HG03520 (cell line): Measurements from ENCODE around the gene ALG12.

ENCODE experiments used
- ATAC-seq: cut with Tn5 transposase; IDR thresholded peaks from one replicate; pipeline ENCODE4 v1.9.1; 2021; ENCODE audit warnings: mild to moderate bottlenecking, moderate library complexity; ENCODE audit not compliant: unreplicated experiment

ALG12 gene

DNA sequence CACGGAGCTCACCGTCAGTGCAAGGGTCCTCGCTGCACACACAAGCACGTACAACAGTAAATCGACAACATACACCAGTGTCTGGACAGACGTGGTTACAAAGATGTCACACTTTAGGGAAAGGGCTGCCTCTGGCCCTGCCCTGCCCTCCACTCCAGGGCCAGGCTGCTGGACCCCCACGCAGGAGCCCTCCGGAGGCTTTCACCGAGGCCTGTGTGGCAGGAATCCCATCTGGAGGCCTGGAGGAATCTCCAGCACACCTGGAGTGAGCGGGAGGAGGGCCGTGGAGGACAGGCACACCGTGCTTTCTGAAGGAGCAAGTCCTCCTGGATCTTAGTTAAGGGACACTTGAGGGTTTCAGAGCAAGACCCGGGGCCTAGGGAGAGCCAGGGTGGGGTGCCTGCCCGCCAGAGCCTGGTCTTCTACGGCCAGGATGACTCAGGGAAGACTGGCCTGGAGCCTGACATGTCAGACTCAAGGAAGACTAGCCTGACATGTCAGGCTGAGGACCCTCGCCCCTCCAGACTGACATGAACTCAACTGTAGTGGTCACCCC, 40.2 kb upstream of the ALG12 start:
- ATAC-seq = no peak

DNA sequence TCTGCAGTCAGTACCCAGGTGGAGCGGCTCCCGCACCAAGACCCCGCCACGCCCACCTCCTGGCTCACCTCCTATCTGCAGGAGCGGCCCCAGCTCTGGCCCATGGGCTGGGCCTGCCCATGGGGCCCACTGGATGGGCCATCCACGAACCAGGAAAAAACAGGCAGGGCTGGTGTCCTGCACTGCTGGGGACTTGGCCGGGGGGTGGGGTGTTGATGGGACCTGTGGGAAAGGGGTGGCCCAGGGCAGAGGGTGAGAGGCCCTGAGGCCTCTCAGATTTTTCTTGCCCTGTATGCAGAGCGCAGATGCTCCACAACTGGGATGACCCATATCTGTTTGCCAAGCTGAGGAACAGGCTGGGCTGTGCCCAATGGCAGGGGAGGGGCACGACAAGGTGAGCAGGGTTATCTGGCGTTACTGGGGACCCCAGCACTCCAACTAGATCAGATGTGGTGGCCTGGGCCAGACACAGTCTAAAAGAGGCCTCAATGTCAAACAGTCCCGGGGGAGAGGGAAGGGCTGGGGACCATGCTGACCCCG, 39.7 kb upstream of the ALG12 start:
- ATAC-seq = no peak

DNA sequence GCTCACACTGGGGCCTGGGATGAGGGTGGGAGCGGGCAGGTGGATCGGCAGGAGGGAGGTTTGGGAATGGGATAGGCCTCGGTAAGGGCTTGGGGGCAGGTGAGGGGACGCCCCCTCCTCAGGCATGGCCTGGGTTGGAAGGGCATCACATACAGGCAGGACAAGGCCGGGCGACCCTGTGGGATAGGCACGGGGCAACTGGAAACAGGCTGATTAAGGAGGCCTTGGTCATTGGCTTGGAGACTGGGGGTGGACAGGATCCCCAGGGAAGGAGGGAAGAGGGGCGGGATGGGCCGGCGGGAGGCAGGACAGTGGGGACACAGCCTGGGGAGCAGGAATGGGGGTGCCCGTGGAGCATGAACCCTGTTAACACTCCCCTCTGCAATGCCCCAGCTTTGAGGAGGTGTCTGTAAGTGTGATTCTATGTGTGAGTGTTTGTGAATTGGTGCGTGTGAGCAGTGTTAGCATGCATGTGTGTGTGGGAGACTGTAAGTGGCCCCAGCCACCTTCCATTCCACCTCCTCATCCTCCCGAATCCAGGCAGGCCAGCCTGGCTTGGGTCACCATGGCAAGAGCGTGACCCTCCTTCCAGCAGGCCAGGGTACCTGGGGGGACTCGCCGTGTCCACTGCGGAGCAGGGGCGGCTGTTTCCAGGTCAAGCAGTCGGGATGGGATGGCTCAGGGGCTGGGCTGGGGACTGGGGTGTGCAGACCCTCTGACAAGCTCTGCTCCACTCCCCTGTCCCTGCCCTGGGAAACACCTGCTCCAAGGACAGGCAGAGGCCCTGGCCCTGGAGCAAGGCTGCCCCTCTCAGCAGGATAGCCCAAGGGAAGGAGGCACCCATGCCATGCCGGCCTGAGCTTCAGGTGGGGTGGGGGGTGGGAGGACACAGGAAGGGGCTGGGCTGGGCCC, 38.9 kb upstream of the ALG12 start:
- no peak for ATAC-seq

DNA sequence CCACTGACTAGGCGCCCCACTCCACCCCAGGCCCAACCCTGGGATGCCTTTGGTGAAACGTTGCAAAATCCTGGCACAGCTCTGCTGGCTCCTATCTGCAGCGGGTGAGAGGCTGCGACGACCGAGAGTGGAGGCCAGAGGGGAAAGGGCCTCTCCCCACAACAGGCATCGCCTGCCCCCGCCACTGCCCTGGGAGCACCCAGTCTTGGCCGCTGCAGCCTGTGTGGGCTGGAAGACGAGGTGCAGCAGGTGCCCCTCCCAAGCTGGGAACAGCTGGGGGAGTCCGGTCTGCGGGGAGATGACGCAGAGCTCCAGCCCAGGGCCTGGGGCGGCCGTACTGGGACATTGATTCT, 38.2 kb upstream of the ALG12 start:
- no peak for ATAC-seq

DNA sequence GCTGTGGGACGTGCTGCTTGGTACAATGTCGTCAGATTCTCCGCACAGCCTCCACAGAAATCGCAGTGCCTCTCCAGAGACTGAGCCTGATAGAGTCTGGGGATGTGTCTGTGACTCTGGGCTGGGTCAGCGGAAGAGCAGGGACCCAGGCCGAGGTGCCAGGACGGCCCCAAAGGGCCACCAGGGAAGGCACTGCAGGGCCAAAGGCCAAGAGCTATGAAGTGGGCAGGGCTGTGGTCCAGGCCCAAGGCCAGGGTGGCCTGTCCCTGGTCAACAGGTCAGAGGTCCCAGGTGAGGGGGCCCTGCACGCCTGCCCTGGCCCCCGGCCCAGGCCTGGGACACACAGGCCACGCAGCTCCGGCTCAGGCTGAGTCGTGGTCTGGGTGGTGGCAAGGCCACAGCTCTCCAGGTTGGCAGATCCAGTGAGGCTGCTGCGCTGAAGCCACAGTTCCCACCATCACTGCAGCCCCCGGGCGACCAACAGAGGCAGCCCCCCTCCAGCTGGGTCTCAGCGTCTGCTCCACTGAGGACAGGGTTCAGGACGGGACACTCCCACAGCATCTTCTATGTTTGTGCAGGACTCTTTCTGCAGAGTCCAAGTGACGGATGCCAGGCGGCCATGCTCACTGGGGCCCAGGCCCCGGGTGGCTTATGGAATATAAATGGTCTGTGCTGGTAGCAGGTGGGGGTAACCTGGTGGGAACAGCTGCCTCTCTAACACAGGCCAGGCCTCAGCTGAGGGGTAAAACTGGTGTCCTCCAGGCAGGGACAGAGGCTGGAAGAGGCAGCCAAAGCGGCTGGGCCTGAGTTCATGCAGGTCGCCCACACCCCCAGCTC, 37.6 kb upstream of the ALG12 start:
- ATAC-seq = no peak

DNA sequence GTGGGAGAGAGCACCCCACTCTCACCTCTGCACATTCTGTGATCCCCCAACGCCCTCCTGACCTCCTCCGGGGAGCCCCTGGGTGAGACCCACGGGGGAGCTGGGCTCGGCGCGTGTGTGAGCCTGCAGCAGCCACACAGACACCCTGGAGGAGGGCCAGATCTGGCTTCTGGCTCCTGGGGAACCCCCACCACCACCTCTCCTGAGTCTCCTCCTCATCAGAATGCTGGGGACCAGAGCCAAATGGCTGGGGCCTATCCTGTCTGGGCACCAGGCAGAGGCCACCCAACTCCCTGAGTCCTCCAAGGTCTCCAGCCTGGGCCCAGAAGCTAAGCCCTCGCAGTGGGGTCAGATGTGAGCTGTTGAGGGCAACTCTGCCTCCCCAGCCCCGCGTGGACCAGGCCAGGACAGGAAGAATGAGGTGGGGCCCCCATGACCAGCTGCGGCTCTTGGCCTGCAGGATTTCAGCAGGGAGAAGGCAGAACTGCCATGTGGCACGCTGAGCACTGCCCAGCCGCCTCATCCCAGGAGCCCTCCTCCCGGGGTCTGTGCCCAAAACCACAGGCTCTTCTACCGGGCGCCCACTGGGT, 36.8 kb upstream of the ALG12 start:
- ATAC-seq = no peak

DNA sequence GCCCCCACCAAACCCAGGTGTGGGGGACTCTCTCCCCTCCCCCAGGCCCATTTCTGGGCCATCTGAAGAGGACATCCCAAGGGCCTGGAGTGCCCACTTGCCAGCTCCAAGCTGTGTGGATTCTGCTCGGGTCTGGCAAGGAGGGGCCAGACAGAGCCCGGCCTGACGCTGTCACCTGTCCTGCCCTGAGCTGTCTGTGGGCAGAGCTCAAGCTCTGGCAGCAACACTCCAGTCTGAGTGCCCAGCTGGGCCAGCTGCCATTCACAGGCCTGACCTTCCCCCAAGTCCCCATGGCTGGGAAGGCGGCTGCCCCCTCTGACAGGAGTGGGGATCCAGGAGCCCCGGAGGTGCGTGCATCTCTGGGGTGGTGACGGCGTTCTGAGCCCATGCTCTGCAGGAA, 36.1 kb upstream of the ALG12 start:
- no peak for ATAC-seq

DNA sequence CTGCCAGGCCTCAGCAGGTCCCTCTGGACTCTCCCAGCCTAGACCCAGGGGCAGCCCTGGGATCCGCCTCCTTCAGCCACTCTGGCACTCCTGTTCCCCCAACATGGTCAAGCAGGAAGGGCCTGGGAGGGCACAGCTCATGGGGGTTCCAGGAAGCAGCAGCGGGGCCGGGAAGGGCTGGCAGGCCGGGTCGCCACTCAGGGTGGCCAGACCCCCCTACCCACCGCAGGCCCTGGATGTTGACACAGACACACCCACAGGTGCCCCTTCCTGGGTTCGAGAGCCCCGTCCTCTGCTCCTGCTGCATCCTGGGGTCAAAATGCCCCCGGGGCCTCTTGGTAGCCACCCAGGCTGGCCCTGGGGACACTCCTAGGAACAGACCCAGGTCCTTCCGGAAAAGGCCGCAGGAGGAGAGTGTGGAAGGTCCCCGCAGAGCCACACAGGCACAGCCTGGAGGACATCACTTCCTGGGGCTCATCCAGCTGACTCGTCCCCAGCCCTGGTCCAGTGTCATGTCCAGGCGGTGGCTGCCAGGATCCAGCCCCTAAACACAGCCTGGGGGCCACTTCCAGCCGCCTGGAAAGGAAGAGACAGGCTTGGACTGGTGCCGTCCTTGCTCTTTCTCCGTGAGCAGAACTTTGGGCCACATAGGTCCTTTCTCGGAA, 35.6 kb upstream of the ALG12 start:
- ATAC-seq = no peak

DNA sequence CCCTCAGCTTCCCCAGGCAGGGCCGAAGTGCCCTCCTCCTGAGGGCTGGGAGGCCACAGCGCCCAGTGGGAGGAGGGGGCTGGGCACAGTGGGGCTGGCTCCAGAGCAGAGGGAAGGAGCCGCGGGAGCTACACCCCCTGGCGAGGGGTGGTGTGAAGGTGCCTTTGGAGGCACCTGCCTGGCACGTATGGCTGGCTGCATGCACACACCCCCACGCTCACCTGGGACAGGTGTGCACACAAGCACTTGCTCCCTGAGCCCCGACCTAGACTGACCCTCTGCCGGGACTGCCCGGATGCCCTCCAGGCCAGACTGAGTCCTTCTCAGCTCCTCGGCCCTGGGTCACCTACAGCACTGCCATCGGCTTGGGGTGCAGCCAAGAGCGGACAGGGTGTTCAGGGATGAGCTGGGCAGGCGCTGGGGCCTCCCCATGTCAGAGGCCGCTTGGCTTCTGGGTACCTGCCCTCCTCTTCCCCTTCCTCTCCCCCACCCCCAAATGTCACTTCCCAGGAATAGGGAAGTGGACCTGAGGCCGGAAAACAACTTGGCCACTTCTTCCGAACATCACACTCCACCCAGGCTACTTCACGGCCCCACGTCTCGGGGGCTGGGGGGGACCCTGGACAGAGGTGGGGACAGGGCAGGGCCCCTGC, 34.9 kb upstream of the ALG12 start:
- ATAC-seq = no peak

DNA sequence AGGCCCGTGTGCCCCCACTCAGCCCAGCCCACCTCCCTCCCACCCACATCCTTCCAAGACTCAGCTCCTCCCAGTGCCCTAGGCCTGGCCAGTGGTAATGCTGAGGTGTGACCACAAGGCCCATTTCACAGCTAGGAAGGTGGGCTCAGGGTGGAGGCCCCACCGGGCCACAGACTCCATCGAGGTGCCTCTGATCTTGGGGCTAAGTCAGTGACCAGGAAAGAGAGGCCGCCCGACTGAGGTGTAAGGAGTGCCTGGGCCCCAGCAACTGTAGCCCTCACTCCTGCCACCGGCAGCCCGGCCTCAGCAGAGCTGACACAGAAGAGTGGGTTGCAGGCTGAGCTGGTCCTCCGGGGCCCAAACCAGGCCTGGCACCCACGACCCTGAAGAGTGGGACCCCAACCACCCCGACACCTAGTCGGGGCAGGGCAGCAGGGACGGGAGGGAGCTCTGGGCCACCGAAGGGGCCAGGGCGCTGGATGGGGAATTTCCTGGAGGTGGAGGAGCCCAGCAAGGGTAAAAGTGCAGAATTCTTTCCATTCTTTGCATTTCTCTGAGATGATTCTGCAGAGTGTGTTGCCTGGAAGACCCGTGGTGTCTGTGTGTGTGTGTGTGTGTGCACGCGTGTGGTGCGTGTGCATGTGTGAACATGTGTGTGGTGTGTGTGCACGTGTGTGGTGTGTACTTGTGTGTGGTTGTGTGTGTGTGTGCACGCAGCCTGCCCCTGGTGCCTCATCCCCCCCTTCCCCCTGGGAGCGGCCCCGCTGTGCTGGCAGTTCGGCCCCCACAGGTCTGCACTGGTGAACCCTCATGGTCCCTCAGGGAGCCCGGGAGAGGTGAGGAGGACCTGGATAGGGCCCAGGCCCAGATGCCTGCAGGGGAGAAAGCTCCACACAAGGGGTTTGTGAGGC, 34.0 kb upstream of the ALG12 start:
- no peak for ATAC-seq

DNA sequence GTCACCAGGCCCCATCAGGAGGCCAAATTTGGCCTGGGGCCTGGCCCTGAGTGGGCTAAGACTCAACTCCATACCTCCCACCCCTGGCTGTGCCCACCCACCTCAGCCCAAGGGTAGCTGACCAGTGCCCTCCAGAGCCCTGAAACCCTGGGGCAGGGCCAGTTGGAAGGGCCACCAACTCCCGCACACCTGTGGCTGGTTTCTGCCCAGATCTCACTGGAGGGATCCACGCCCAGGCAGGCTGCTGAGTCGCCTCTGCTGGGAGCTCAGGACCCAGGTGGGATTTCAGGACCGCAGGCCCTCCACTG, 33.4 kb upstream of the ALG12 start:
- ATAC-seq = no peak

DNA sequence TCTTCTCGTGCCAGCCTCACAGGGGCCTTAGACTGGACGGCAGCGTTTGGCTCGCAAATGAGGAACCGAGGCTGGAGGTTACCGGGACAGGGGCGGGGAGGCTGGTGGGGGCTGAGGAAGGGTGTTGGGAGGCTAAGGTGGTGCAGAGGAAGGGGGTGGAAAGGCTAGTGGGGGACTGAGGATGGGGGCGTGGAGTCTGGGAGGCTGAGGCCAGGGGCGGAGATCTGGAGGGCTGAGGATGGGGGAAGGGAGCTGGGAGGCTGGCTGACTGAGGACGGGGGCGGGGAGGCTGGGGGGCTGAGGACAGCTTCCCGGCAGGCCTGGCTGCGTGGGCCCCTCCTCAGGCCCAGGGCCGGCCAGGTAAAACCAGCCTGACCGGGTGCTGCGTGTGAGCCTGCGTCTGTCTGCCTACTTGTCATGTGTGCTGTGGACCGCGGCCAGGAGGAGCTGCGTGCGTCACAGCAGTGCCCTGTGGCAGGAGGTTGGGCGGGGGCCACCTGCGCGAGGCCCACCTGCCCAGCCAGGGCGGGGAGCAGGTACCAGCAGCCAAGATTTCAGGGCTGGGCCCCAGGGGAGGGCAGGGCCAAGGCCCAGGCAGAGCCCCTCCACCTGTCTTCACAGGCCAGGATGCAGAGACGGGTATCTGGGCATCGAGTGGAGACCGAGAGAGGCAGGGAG, 32.9 kb upstream of the ALG12 start:
- ATAC-seq = no peak

DNA sequence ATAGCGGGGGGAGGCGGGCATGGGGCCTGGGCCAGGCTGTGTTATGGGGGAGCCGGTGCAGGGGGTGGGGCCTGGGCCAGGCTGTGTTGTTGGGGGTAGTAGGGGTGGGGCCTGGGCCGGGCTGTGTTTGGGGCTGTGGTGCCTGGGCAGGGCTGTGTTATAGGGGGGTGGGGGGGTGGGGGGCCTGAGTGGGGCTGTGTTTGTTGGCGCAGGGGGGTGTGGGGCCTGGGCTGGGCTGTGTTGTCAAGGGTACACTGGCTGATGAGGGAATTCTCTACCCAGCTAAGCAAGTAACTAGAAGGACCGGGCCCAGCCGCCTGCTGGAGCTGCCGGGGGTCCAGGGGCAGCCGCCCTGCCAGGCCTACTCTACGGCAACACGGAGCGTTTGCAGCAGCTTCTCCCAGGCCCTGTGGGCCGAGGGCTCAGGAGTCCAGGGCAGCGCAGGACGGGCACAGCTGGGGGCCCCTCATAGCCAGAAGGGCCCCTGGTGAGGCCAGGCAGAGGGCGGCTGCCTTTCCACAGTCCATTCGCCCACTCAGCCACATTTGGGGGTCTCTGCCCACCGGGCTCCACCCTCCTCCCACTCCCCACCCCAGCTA, 32.3 kb upstream of the ALG12 start:
- no peak for ATAC-seq

DNA sequence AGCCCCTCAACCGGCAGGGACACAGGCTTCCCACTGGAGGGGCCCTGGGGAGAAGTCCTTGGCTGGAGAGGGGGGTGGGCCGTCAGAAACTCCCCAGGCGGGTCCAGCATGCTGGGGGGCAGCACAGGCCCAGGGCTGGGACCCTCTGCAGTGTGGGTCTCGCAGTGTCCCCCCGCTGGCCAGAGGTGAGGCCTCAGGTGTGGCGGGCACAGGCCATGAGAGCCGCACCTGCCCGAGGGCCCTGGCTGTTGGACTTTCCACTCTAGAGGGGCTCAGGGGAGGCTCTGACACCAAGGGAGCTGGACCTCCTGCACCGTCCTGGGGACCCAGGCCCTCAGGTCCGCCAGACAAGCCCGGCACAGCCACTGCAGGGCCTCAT, 31.7 kb upstream of the ALG12 start:
- ATAC-seq = no peak

DNA sequence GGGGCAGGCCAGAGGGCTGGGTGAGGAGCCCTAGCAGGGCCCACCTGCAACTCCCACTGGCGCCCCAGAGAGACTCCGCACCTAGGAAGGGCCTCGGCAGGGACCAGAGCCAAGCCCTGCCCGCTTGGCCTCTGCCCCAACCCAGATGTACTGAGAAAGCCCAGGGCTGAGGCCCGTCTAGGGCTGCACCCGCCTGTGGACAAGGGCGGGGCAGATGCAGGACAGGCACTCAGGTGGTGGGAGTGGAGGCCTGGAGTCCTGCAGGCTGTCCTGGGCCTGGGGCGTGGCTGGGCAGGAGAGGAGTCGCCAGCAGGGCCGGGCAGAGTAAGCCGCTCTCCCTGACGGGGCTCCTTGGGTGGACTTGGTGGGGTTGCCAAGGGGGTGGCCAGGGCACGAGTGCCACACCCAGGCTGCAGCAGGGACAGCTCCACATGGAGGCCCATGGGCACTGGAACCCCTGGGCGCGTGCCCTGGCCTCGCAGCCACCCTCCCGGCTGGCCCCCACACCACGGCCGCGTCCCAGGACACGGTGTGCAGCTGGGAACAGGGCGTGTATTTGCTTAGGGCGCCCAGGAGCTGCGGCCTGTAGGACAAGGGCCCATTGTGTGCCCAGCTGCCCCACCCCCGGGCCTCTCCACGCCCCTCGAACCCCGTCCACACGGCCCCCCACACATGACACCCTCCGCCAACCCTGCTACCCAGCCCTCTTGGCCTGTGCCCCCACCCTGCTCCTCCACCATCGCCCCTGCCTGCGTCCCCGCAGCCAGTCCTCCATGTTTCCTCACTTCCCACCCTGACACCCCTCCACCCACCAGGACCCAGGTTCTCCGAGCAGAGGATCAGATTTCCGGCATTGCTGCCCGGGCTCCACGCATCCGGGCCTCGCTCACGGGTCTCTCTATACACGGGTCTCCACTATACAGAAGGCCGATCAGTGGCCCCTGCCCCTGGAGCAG, 31.0 kb upstream of the ALG12 start:
- no peak for ATAC-seq

DNA sequence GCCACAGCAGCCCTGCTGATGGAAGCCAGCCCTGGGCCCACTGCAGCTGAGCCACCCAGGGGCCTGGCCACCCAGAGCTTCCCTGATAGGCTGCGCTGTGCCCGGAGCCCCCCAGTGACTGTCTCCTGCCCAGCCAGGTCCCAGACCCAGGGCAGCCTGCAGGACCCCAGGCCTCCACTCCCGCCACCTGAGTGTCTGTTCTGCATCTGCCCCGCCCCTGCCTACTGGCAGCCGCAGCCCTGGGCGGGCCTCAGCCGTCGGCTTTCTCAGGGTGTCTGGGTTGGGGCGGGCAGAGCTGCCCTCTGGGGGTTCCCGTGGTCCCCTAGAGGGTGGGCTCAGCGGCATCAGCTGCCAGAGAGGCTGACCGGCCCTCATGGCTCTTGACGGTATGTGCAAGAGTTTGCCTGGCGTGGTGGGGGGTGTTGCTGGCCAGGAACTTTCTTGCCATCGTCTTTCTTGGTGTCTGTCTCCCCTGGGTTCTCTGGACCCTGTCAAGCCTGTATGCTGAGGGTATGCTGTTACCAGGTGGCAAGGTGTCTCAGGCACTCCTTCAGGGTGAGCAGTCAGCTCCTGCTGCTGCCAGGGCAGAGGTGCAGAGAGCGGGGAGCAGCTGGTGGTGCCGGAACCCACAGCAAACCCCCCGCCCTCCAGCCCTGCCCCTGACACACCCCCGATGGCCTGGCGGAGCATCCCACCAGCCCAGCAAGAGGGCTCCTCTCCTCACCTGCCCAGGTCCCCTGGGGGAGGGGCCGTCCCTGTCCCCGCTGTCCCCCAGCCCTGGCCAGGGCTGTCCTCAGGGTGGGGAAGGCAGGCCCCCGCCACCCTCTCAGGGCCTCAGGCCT, 30.1 kb upstream of the ALG12 start:
- no peak for ATAC-seq

DNA sequence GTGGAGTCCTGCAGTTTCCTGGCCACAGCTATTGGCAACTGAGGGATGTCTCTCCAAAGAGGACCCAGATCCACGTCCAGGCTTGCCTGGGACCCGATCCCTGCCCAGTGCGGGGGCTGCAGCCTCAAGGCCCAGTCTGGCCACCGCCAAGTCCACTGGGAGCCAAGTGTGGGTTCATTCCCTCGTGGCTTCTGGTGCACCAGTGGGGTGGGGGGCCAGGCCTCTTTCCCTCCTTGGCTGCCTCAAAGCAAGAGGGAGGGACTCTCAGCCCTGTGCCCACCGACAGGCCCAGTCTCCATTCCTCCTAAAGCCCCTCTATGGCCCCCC, 29.0 kb upstream of the ALG12 start:
- no peak for ATAC-seq
